HG02588 (cell line): ENCODE measurements around the gene RPE65.
"Not testable (repeated sequence)": the region's sequence is repeated elsewhere in the genome, so short reads cannot be mapped to it uniquely, and the experiment has no call there.

Experiments
- ATAC-seq: cut with Tn5 transposase; IDR thresholded peaks from one replicate; pipeline ENCODE4 v1.9.1; 2021; ENCODE audit warnings: mild to moderate bottlenecking, moderate library complexity; ENCODE audit not compliant: unreplicated experiment

RPE65 gene

DNA sequence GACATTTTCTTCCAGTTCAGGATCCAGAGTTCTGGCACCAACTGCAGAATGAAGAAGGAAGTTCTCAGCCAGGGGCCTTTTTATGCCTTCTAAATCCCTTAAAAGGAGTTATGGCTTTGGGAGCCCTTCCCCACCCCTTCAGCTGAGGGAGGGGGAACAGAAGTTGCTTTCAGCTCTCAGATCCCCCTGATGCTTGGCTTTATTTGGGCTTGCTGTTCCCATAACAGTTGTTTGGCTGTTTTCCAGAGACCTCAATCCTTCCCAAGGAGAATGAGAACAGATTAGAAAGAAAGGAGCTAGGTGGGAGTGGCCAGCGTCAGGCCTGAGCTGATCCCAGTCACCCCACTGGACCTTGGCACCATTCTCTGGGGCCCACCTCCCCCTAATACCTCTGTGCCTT, at the start of gene RPE65:
RPE65 (minus strand) TSS at position 54 of the 400 bp plus-strand sequence; CDS start at position 5, 49 bp downstream.
- ATAC-seq, result no peak

DNA sequence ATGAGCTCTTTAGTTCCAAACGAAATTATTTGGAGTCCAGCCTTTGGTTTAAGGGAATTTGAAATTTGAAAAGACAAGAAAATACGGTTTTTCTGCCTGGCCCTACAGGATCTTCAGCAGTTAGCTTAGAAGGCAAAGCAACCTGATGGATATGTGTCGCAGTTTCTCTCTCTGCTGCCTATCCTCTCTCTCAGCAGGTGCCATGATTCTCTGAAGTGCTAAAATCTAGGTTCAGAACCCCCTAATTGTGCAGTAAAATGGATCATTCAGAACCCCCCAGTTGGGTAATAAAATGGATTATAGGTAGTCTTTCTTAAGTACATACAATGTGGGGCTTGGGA, 47.6 kb upstream of the RPE65 start:
- peak; percentile 5 for ATAC-seq

DNA sequence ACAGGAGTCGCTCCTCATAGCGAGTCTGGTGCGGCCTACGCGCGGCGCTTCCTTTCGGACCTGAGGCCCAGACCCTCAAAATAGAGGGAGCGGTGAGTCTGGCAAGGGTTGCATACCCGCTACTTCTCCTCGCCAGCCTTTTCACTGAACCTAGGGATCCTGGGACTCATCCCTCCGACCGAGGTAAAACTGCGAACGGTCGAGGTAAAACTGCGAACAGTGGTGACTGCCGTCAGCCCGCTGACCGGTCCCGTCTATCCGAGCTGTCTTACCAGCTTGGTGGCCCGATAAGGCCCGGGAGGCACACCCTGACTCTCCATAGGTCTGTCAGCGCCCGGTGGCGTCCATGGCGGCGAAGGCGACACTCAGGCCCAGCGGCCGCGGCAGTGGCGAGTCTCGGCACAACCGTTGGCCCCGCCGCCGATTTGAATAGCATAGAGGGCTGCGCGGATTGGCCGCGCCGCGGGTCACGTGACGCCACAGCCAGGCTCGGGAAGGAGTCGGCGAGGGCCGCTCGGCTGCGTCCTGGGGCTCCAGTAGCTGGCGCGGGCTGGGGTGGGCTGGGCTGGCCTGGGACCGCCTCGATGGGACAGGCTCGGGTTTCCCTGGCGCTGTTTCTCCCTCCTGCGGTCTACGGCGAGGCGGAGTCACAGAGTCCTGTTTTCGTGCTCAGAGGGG, 47.1 kb upstream of the RPE65 start, which contains the start of gene DEPDC1:
DEPDC1 (minus strand) TSS at position 403 of the 678 bp plus-strand sequence; CDS start at position 320, 83 bp downstream.
- ATAC-seq, result peak; percentile 96

- peak; percentile 14 for ATAC-seq
These were observed 46.4 kb upstream of the RPE65 start for GRCh38 chr1:68495968-68496679.

- no peak for ATAC-seq
These were observed 45.8 kb upstream of the RPE65 start for GRCh38 chr1:68495532-68495931.

GRCh38 chr1:68493193-68493592, 43.4 kb upstream of the RPE65 start:
- no peak for ATAC-seq

- not testable (repeated sequence) for ATAC-seq
These were observed 42.5 kb upstream of the RPE65 start for GRCh38 chr1:68492255-68492654.

DNA sequence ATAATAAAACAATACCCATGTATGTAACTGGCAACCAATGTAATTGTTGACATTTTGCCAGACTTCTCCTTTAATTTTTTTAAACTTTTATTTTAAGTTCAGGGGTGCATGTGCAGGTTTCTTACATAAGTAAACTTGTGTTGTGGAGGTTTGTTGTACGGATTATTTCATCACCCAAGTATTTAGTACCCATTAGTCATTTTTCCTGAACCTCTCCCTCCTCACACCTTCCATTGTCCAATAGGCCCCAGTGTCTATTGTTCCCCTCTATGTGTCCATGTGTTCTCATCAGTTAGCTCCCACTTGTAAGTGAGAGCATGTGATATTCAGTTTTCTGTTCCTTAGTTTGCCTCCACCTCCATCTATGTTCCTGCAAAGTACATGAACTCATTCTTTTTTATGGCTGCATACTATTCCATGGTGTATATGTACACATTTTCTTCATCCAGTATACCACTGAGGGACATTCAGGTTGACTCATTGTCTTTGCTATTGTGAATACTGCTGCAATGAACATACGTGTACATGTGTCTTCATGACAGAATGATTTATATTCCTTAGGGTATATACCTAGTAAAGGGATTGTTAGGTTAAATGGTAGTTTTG, 40.4 kb upstream of the RPE65 start:
- no peak for ATAC-seq

- no peak for ATAC-seq
These were observed 35.8 kb upstream of the RPE65 start for GRCh38 chr1:68485431-68486022.

DNA sequence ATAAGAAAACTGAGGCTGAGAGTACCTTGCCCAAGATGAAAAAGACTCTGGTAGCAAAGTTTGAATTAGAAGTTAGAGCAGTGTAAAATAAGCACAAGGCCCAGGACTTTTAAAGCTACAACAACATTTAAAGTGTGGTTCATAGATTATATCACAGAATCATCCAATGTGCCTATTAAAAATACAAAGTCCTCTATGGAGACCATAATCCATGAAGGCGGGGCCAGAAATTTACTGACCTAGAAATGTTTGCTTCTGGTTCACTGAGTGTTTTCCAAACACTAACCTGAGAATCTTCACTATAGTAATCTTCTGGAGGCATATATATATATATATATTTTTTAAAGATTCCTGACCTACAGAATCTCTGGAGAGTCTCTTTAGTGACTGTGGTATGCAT, 34.9 kb upstream of the RPE65 start:
- no peak for ATAC-seq

GRCh38 chr1:68481041-68481440, 31.3 kb upstream of the RPE65 start:
- no peak for ATAC-seq

DNA sequence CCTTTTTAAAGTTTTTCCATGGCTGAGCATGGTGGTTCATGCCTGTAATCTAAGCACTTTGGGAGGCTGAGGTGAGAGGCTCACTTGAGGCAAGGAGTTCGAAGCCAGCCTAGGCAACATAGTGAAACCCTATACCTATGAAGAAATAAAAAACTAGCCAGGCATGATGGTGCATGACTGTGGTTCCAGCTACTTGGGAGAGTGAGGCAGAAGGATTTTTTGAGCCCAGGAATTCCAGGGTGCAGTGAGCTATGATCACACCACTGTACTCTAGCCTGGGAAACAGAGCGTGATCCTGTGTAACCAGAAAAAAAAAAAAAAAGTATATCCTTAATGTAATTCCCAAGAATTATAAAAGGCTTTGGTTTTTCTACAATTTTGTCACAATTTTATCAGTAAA, 29.7 kb upstream of the RPE65 start:
- no peak for ATAC-seq

GRCh38 chr1:68478662-68479061, 28.9 kb upstream of the RPE65 start:
- ATAC-seq, result no peak

- ATAC-seq, result not testable (repeated sequence)
These were observed 26.9 kb upstream of the RPE65 start for GRCh38 chr1:68476626-68477025.

DNA sequence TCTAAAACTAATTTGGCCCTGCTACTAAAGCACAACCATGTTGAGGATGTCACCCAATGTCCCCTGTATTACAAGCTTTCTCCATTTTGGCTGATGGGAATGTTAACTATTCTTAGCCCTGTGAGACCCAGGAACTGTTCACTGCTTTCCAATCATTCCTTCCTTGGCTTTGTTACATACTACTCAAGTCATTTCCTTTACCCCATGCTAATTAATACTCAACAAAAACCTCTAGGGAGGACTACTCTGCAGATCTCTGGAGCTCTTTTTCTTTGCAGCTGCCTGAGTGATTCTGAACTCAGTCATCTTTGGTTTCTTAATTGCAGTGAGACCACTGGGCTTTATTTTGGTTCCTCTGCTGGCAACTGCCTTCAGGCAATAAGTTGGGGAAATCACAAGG, 23.3 kb upstream of the RPE65 start:
- ATAC-seq, result no peak

GRCh38 chr1:68470388-68470970, 20.7 kb upstream of the RPE65 start:
- no peak for ATAC-seq

- no peak for ATAC-seq
These were observed 15.1 kb upstream of the RPE65 start for GRCh38 chr1:68464891-68465290.

- ATAC-seq, result no peak
These were observed 11.2 kb upstream of the RPE65 start for GRCh38 chr1:68460935-68461334.

DNA sequence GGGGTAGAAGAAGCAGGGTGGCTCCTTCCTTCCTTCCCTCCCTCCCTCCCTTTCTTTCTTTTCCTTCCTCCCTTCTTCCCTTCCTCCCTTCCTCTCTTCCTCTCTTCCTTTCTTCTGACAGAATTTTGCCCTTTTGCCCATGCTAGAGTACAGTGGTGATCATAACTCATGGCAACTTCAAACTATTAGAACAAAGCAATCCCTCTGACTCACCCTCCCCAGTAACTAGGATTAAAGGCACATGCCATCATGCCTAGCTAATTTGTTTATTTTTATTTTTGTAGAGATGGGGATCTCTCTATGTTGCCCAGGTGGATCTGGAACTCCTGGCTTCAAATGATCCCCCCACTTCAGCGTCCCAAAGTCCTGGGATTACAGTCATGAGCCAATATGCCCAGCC, 10.0 kb upstream of the RPE65 start:
- ATAC-seq, result no peak

DNA sequence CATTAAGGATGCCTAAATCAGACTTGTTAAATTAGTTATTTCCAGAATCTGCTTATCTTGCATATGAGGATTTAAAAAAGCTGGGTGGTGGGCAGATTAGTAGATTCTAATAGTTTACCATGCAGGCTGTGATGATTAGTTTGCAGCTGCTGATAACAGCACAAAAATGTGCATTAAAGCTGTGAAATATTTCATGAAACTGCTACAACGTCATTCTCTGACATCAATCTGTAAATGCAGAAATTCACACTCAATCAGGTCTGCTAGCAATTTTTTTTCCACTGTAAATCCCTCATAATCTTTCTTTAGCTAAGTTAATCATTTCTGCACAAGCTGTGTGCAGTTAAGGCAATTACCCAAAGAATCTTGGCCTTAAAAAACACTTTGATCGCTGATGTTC, 9.3 kb upstream of the RPE65 start:
- ATAC-seq, result no peak

DNA sequence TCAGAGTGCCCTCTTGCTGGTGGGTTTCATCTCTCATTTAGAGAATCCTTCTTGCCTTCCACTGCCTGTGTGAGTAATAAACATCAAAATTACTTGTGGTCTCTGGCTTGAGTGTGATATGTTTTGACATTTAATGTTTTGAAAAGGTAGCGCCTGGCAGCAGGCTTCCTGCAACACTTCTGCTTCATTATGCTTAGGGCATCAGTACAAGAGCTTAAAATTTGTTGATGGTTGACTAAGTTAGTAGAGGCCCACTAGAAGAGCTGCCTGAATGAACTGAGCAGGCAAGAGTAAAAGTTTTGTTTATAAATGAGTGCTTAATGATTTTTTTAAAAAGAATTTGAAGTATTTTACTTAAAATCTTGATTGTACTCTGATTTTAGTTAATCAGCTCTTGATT, 6.4 kb upstream of the RPE65 start:
- no peak for ATAC-seq
